Central memory CD8-positive, alpha-beta T cell (primary cell): ENCODE results near the gene KRTAP19-8.

Source experiments
- ATAC-seq: fragments of 150-1000 bp; cut with Tn5 transposase; replicated peaks from 2 replicates; pipeline ENCODE4 v1.10.0; 2022; ENCODE audit warnings: mild to moderate bottlenecking, moderate FRiP score, moderate number of reproducible peaks; ENCODE audit not compliant: poor library complexity, severe bottlenecking; ENCODE audit errors: extremely low read depth
- DNase-seq, 2 donors: peaks; one replicate each; pipeline ENCODE4 v3.0.0; 2021; ENCODE audit warnings: low spot score in 2 of 2
- H3K27ac Mint-ChIP-seq: one replicate; pipeline ENCODE4 v1.8.0; 2022; ENCODE audit warnings: low read depth, mild to moderate bottlenecking, moderate library complexity, mixed read lengths
- H3K27me3 Mint-ChIP-seq: one replicate; pipeline ENCODE4 v1.8.0; 2022; ENCODE audit warnings: mixed read lengths
- H3K36me3 Mint-ChIP-seq: one replicate; pipeline ENCODE4 v1.8.0; 2022; ENCODE audit warnings: mild to moderate bottlenecking, moderate library complexity, mixed read lengths; ENCODE audit not compliant: insufficient read depth
- H3K4me1 Mint-ChIP-seq: one replicate; pipeline ENCODE4 v1.8.0; 2022; ENCODE audit warnings: mixed read lengths
- H3K4me3 Mint-ChIP-seq: one replicate; pipeline ENCODE4 v1.8.0; 2022; ENCODE audit warnings: mild to moderate bottlenecking, moderate library complexity, mixed read lengths
- H3K9me3 Mint-ChIP-seq: one replicate; pipeline ENCODE4 v1.8.0; 2022; ENCODE audit warnings: mixed read lengths

Gene KRTAP19-8

DNA sequence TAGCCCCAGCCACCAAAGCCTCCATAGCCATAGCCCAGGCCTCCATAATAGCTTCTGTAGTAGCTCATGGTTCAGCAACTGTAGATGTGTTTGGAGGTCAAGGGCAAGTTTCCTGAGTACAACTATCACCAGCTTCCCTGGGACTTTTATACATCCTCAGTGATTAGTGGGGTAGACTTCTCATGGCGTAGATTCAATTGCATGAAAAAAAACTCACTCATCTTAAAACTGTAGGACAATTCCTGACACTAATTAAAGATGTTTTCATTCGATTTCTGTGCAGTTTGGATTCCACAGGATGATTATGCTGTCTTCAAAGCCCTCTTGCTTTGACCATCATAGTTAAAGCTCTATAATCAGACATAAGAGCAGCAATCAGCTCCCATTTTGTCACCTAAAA, at the start of gene KRTAP19-8:
Gene KRTAP19-8 (minus strand): TSS at position 101 of the 400 bp plus-strand sequence. CDS start 33 bp downstream, at position 68.
- peaks cover 5% of the 10 kb centered on the region for H3K9me3 Mint-ChIP-seq
- H3K4me3 Mint-ChIP-seq, result no peak within 1 kb of the TSS
- DNase-seq (no peak), ATAC-seq (no peak)
- no peaks in the 10 kb centered on the region for H3K36me3 Mint-ChIP-seq
- no peak within 1 kb of the TSS for H3K27ac Mint-ChIP-seq
- no peaks in the 10 kb centered on the region for H3K4me1 Mint-ChIP-seq
- peaks cover 32% of the 10 kb centered on the region for H3K27me3 Mint-ChIP-seq

GRCh38 chr21:31087639-31088473, 49.6 kb upstream of the KRTAP19-8 start:
- Mint-ChIP-seq H3K9me3 (no peaks in the 10 kb centered on the region), H3K4me3 (no peak overlapping the region), H3K36me3 (no peaks in the 10 kb centered on the region), H3K4me1 (no peaks in the 10 kb centered on the region), H3K27me3 (peaks cover 18% of the 10 kb centered on the region), H3K27ac (no peak overlapping the region)
- DNase-seq (no peak), ATAC-seq (no peak)

- Mint-ChIP-seq H3K27ac (no peak overlapping the region), H3K4me3 (no peak overlapping the region), H3K36me3 (no peaks in the 10 kb centered on the region), H3K27me3 (no peaks in the 10 kb centered on the region), H3K9me3 (no peaks in the 10 kb centered on the region), H3K4me1 (no peaks in the 10 kb centered on the region)
- ATAC-seq (no peak), DNase-seq (no peak)
These were observed 46.4 kb upstream of the KRTAP19-8 start for GRCh38 chr21:31084689-31085088.

DNA sequence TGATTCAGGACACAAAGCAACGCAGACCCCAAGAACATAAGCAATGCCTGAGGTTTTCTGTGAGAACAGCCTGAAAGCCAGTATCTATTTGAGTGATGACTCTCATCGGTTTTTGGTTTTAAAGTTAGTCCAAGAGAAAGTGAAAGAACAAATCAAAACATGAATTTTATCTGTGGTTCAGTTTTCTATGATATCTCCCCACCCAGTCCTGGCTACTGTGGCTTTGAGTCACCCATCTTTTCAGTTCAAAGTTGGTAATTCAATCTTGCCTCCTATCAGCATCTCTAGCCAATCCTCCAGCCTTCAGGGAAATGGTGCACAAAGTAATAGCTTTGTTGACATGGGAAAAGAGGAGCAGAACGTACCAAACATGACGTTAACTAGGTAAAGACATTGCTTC, 40.5 kb upstream of the KRTAP19-8 start:
- DNase-seq (no peak), ATAC-seq (no peak)
- Mint-ChIP-seq H3K4me3 (no peak overlapping the region), H3K36me3 (no peaks in the 10 kb centered on the region), H3K4me1 (peaks cover 16% of the 10 kb centered on the region), H3K27ac (no peak overlapping the region), H3K9me3 (no peaks in the 10 kb centered on the region), H3K27me3 (no peaks in the 10 kb centered on the region)

DNA sequence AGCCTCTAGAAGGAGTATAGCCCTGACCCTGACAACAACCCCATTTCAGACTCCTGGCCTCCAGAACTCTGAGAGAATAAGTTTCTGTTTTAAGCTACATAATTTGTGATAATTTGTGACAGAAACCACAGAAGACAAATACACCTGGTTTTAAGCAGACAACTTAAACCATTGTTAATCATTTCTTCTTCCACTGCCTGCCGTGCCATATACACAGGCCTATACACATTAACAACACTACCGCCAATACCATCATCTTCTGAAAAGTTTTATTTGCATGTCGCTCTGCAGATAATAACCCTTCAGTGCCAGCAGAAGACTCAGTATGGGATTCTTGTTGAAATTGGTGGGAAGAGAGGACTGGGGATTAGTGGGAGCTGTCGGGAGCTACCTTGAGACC, 39.9 kb upstream of the KRTAP19-8 start:
- Mint-ChIP-seq H3K9me3 (no peaks in the 10 kb centered on the region), H3K27ac (no peak overlapping the region), H3K36me3 (no peaks in the 10 kb centered on the region), H3K27me3 (no peaks in the 10 kb centered on the region), H3K4me3 (no peak overlapping the region), H3K4me1 (peaks cover 16% of the 10 kb centered on the region)
- ATAC-seq, result no peak
- DNase-seq, result no peak

DNA sequence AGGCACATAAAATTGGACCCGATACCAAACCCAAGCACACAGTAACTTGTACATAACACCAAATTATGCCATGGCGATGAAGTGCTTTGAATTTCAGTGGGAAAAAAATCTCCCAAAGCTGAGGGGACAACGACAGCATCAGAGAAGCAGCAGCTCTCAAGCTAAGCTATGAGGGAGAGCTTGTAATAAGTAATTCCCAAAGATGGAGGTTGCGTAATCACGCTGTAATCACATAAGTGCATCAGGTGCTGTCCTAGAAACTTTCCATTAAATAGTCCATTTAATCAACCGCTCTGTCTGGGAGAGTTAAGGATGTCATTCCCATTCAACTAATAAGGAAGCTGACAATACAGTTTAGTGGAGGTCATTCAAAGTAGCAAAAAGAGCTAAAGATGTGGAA, 37.6 kb upstream of the KRTAP19-8 start:
- no peaks in the 10 kb centered on the region for H3K36me3 Mint-ChIP-seq
- peaks cover 19% of the 10 kb centered on the region for H3K27me3 Mint-ChIP-seq
- H3K4me3 Mint-ChIP-seq, result no peak overlapping the region
- ATAC-seq, result no peak
- no peak for DNase-seq
- H3K27ac Mint-ChIP-seq, result no peak overlapping the region
- peaks cover 16% of the 10 kb centered on the region for H3K4me1 Mint-ChIP-seq
- H3K9me3 Mint-ChIP-seq, result no peaks in the 10 kb centered on the region

DNA sequence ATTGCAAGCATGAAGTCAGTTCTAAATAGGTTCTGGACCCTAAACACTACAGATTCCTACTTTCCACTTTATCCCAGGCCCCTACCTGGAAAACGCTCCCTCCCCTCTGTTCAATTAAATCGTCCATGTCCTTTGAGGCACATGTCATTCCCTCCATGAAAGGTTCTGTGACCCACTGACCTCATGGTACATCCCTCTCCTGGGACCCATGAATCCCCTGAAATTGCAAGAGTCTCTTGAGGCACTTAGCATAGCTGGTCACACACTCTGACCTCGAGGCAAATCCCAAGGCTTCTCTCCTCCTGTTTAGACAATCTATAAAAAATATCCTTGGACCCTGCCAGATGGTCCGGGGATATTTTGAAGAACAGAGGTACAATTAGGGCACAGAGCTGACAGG, 34.3 kb upstream of the KRTAP19-8 start:
- Mint-ChIP-seq H3K27me3 (peaks cover 35% of the 10 kb centered on the region), H3K4me1 (no peaks in the 10 kb centered on the region), H3K36me3 (no peaks in the 10 kb centered on the region), H3K4me3 (no peak overlapping the region), H3K9me3 (no peaks in the 10 kb centered on the region), H3K27ac (no peak overlapping the region)
- DNase-seq (no peak), ATAC-seq (no peak)

DNA sequence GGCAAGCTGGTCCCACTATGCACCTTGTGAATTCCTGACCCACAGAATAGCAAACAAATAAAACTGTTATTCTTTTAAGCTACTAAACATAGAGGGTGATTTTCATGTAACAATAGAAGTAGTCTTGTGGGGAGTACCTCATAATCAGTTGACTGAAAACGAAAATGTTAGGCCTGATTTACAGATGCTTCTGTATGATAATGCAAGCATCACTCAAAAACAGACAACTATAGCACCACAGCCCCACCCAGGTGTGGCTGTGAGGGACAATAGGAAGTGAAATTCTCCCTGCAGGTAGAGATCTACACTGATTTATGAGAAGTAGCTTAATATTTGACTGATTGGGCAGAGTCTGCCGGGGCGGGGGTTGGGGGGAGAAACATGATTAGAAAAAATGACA, 26.5 kb upstream of the KRTAP19-8 start:
- Mint-ChIP-seq H3K4me1 (no peaks in the 10 kb centered on the region), H3K9me3 (no peaks in the 10 kb centered on the region), H3K27ac (no peak overlapping the region), H3K27me3 (peaks cover 5% of the 10 kb centered on the region), H3K4me3 (no peak overlapping the region), H3K36me3 (no peaks in the 10 kb centered on the region)
- DNase-seq (no peak), ATAC-seq (no peak)

- peaks cover 2% of the 10 kb centered on the region for H3K36me3 Mint-ChIP-seq
- H3K4me1 Mint-ChIP-seq, result no peaks in the 10 kb centered on the region
- no peak overlapping the region for H3K27ac Mint-ChIP-seq
- H3K27me3 Mint-ChIP-seq, result peaks cover 9% of the 10 kb centered on the region
- H3K4me3 Mint-ChIP-seq, result no peak overlapping the region
- ATAC-seq (no peak), DNase-seq (no peak)
- H3K9me3 Mint-ChIP-seq, result peaks cover 5% of the 10 kb centered on the region
These were observed 14.3 kb upstream of the KRTAP19-8 start for GRCh38 chr21:31052489-31053142.

- no peak overlapping the region for H3K27ac Mint-ChIP-seq
- H3K36me3 Mint-ChIP-seq, result no peaks in the 10 kb centered on the region
- peaks cover 9% of the 10 kb centered on the region for H3K27me3 Mint-ChIP-seq
- H3K9me3 Mint-ChIP-seq, result no peaks in the 10 kb centered on the region
- DNase-seq, result no peak
- H3K4me1 Mint-ChIP-seq, result no peaks in the 10 kb centered on the region
- ATAC-seq, result no peak
- H3K4me3 Mint-ChIP-seq, result no peak overlapping the region
These were observed 12.4 kb upstream of the KRTAP19-8 start for GRCh38 chr21:31050577-31051157.

- Mint-ChIP-seq H3K36me3 (no peaks in the 10 kb centered on the region), H3K4me3 (no peak overlapping the region), H3K27me3 (peaks cover 15% of the 10 kb centered on the region), H3K4me1 (no peaks in the 10 kb centered on the region), H3K9me3 (no peaks in the 10 kb centered on the region), H3K27ac (no peak overlapping the region)
- ATAC-seq, result no peak
- DNase-seq, result no peak
These were observed 7.6 kb upstream of the KRTAP19-8 start for GRCh38 chr21:31045841-31046240.

DNA sequence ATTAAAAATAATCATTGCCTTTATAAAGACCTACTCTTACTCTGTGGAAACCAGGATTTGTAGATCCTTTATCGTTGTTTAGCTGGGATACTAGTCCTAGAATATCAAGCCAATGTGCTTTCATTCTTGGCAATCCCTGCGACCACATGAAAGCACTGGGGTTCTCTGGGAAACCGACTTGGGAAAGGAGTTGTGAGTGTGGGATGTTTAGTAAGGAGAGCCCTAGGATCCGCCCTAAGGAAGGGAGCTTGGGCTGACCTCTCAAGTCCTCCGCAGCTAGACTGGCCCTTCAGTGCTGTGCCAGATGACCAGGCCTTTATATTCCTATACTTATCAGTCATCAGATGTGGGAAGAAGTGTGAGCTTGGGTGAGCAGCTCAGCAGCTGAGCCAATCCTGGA, 5.2 kb upstream of the KRTAP19-8 start:
- peaks cover 11% of the 10 kb centered on the region for H3K27me3 Mint-ChIP-seq
- ATAC-seq (no peak), DNase-seq (no peak)
- no peak overlapping the region for H3K4me3 Mint-ChIP-seq
- no peaks in the 10 kb centered on the region for H3K36me3 Mint-ChIP-seq
- H3K27ac Mint-ChIP-seq, result no peak overlapping the region
- no peaks in the 10 kb centered on the region for H3K9me3 Mint-ChIP-seq
- H3K4me1 Mint-ChIP-seq, result no peaks in the 10 kb centered on the region

GRCh38 chr21:31042080-31042464, 3.8 kb upstream of the KRTAP19-8 start:
- no peaks in the 10 kb centered on the region for H3K4me1 Mint-ChIP-seq
- no peak overlapping the region for H3K27ac Mint-ChIP-seq
- peaks cover 16% of the 10 kb centered on the region for H3K27me3 Mint-ChIP-seq
- no peaks in the 10 kb centered on the region for H3K36me3 Mint-ChIP-seq
- ATAC-seq (no peak), DNase-seq (no peak)
- H3K9me3 Mint-ChIP-seq, result no peaks in the 10 kb centered on the region
- H3K4me3 Mint-ChIP-seq, result no peak overlapping the region
